Fibroblast of mammary gland (primary cell): ENCODE data around the gene DZIP1L.
"Not testable (repeated sequence)": the region's sequence is repeated elsewhere in the genome, so short reads cannot be mapped to it uniquely, and the experiment has no call there.

ENCODE experiments used
- DNase-seq: peaks from one replicate; pipeline ENCODE4 v3.0.0-alpha.2; 2010; ENCODE audit warnings: low read depth
- H3K4me3 ChIP-seq: 2 replicates; pipeline ENCODE4 v1.5.1; 2011; ENCODE audit warnings: low read depth, mild to moderate bottlenecking, low read length, moderate library complexity; ENCODE audit not compliant: control insufficient read depth
- TF ChIP-seq, protein P1 (sequence below): conservative IDR thresholded peaks from 2 replicates; pipeline ENCODE4 v1.5.1; 2011; ENCODE audit warnings: low read depth, low read length, inconsistent platforms; ENCODE audit not compliant: control insufficient read depth, insufficient read depth

The DZIP1L gene, protein sequence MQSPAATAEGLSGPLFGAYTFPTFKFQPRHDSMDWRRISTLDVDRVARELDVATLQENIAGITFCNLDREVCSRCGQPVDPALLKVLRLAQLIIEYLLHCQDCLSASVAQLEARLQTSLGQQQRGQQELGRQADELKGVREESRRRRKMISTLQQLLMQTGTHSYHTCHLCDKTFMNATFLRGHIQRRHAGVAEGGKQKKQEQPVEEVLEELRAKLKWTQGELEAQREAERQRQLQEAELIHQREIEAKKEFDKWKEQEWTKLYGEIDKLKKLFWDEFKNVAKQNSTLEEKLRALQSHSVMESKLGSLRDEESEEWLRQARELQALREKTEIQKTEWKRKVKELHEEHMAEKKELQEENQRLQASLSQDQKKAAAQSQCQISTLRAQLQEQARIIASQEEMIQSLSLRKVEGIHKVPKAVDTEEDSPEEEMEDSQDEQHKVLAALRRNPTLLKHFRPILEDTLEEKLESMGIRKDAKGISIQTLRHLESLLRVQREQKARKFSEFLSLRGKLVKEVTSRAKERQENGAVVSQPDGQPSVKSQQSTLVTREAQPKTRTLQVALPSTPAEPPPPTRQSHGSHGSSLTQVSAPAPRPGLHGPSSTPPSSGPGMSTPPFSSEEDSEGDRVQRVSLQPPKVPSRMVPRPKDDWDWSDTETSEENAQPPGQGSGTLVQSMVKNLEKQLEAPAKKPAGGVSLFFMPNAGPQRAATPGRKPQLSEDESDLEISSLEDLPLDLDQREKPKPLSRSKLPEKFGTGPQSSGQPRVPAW

DNA sequence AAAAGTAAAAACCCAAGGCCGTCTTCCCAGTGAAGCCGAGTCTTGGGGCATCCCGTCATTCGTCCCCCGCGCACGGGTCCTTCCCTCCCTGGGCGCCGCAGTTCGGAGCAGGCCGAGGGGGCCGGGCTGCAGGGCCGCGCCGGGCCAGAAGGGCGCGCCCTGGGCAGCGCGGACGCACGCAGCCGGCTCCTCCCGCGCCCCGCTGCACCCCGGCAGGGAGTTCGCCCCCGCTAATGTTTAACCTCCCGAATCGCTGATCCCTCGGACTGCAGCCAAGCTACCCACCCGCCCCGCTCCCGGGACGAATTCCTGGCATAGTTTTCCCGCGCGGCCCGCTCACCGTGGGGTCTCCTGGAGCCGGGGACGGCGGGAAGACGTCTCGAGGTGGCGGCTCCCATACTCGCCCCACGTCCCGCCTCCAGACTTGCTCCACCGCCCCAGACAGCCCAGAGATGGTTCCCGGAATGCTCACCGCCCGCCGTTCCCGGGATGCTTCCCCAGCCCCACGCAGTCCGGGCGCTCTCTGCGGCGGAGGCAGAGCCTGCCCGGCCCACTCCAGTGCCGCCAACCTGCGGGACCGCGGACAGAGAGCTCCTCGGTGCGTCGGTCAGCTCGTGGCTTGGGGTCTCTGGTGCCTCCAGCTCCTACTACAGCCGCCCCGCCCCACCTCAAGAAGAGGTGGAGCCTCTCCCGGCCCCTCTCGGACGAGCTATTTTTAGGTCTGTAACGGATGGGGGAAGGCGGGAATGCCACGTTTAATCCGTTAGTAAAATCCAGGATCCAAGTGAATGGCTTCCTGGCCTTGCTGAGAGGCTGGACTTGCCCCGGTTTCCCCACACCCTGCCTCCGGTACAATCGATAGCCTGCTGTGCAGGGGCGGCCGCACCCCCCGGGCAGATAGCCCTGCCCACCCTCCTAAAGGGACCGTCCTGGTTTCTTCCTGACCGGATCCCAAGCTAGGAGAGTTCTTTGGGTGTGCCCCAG is at the start of gene DZIP1L:
Gene DZIP1L (minus strand): TSS at position 621 of the 984 bp plus-strand sequence. CDS start 11,637 bp downstream, outside the sequence.
- DNase-seq = peak; percentile 68
- H3K4me3 ChIP-seq = peak within 1 kb of the TSS; percentile 90
- TF ChIP-seq, protein P1, sequence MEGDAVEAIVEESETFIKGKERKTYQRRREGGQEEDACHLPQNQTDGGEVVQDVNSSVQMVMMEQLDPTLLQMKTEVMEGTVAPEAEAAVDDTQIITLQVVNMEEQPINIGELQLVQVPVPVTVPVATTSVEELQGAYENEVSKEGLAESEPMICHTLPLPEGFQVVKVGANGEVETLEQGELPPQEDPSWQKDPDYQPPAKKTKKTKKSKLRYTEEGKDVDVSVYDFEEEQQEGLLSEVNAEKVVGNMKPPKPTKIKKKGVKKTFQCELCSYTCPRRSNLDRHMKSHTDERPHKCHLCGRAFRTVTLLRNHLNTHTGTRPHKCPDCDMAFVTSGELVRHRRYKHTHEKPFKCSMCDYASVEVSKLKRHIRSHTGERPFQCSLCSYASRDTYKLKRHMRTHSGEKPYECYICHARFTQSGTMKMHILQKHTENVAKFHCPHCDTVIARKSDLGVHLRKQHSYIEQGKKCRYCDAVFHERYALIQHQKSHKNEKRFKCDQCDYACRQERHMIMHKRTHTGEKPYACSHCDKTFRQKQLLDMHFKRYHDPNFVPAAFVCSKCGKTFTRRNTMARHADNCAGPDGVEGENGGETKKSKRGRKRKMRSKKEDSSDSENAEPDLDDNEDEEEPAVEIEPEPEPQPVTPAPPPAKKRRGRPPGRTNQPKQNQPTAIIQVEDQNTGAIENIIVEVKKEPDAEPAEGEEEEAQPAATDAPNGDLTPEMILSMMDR = no peak

DNA sequence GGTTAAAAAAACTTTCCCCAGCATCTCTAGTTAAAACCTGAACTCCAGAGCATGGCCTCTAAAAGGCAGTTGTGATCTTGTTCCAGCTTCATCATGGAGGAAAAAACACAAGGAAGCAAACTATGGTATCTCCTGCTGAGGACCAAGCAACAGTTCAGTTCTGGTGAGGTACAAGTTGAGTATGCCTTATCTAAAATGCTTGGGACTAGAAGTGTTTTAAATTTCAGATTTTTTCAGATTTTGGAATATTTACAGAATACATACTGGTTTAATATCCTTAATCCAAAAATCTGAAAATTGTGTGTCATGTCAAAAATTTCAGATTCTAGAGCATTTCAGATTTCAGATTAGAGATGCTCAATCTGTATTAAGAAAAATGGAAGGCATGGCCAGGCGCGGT is 49.7 kb upstream of the DZIP1L start:
- TF ChIP-seq, protein P1 = no peak
- H3K4me3 ChIP-seq = no peak overlapping the region
- DNase-seq = no peak

DNA sequence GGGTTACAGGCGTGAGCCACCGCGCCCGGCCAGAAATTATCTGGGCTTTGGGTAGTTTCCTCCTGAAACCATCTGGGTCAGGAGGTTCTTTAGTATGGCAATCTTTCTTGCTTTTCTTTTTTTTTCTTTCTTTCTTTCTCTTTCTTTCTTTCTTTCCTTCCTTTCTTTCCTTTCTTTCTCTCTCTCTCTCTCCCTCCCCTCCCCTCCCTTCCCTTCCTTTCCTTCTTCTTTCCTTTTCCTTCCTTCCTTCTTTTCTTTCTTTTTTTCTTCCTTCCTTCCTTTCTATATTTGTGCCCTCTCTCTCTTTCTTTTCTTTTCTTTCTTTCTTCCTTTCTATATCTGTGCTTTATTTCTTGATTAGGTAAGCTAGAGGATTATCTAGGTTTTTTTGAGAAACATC is 42.3 kb upstream of the DZIP1L start:
- H3K4me3 ChIP-seq = no peak overlapping the region
- TF ChIP-seq, protein P1 = no peak
- DNase-seq = no peak

DNA sequence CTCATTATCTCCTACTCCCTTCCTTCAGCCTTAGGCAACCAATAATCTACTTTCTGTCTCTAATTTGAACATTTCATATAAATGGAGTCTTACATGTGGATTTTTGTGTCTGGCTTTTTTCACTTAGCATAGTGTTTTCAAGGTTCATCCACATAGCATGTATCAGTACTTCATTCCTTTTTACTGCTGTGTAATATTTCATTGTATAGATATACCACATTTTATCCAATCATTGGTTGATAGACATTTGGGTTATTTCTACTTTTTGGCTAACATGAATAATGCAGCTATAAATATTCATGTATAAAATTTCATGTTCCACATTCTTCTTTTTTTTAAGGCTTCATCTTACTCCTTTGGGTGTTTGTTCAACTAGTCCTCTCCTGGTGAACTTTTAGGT is 39.1 kb upstream of the DZIP1L start:
- TF ChIP-seq, protein P1 = no peak
- no peak overlapping the region for H3K4me3 ChIP-seq
- DNase-seq = no peak

DNA sequence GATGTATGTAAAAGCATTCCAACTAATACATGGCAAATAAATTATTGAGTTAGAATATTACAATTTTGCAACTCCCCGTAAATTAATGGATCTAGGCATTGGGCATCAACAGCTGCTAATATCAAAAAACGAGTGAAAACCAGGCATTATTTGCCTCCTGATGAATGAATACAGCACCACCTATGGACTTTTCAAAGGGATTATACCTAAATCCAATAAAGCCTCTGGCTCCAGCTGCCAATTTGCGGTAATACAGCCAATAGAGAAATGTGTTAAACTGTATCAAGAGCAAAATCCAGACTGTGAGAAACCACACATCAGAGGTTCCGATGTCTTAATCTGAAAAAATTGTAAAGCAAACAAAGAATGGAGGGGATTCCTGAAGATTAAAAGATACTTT is 33.1 kb upstream of the DZIP1L start:
- TF ChIP-seq, protein P1 = no peak
- H3K4me3 ChIP-seq = no peak overlapping the region
- peak; percentile 8 for DNase-seq

DNA sequence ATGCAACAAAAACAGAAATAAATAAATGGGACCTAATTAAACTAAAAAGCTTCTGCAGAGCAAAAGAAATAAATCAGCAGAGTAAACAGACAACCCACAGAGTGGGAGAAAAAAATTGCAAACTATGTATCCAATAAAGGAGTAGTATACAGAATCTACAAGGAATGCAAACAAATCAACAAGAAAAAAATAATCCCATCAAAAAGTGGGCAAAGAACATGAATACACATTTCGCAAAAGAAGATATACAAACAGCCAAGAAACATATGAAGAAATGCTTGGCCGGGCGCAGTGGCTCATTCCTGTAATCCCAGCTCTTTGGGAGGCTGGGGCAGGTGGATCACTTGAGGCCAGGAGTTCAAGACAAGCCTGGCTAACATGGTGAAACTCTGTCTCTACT is 26.8 kb upstream of the DZIP1L start:
- DNase-seq, H3K4me3 ChIP-seq: not testable (repeated sequence)
